DND-41 (cell line): ENCODE measurements around the gene ANAPC13.

Experiments
- ATAC-seq: fragments of 200-7000 bp; cut with Tn5 transposase; 3 replicates; pipeline ENCODE4 v1.9.1; 2021; ENCODE audit warnings: low read depth; ENCODE audit not compliant: insufficient read depth
- DNase-seq: peaks from one replicate; pipeline ENCODE4 v3.0.0-alpha.2; 2020
- H2AFZ ChIP-seq: 2 replicates; pipeline ENCODE4 v1.6.0; 2012; ENCODE audit warnings: low read depth, low read length
- H3K27ac ChIP-seq: 2 replicates; pipeline ENCODE4 v1.5.1; 2012; ENCODE audit warnings: low read length, inconsistent platforms
- H3K27me3 ChIP-seq: fragments of 200-600 bp; sonication (generic); 2 replicates; pipeline ENCODE4 v1.6.0; 2012; ENCODE audit warnings: low read length, mild to moderate bottlenecking, inconsistent platforms; ENCODE audit not compliant: insufficient read depth, poor library complexity
- H3K36me3 ChIP-seq: 2 replicates; pipeline ENCODE4 v1.5.1; 2012; ENCODE audit warnings: low read length, inconsistent platforms; ENCODE audit not compliant: insufficient read depth
- H3K4me1 ChIP-seq: 2 replicates; pipeline ENCODE4 v1.5.1; 2012; ENCODE audit warnings: mild to moderate bottlenecking, low read length; ENCODE audit not compliant: insufficient read depth
- H3K4me2 ChIP-seq: 2 replicates; pipeline ENCODE4 v1.6.0; 2012; ENCODE audit warnings: mild to moderate bottlenecking, moderate library complexity, low read length, inconsistent platforms; ENCODE audit not compliant: insufficient read depth
- H3K4me3 ChIP-seq, 2 experiments: fragments of 200-600 bp in 1 of 2; shearing (Covaris generic) in 1 of 2; 2 replicates each; pipeline ENCODE4 v1.5.1; 2012 to 2016; ENCODE audit warnings: inconsistent platforms in 2 of 2, low read length in 2 of 2, mild to moderate bottlenecking in 2 of 2, low read depth in 1 of 2, moderate library complexity in 1 of 2
- H3K79me2 ChIP-seq: 2 replicates; pipeline ENCODE4 v1.6.0; 2012; ENCODE audit warnings: low read length, inconsistent platforms; ENCODE audit not compliant: insufficient read depth
- H3K9ac ChIP-seq: 2 replicates; pipeline ENCODE4 v1.6.0; 2012; ENCODE audit warnings: low read depth, mild to moderate bottlenecking, inconsistent platforms, low read length, moderate library complexity
- H3K9me3 ChIP-seq: 2 replicates; pipeline ENCODE4 v1.5.1; 2012; ENCODE audit warnings: low read length, moderate library complexity, mild to moderate bottlenecking, inconsistent platforms; ENCODE audit not compliant: insufficient read depth, severe bottlenecking
- H4K20me1 ChIP-seq: 2 replicates; pipeline ENCODE4 v1.6.0; 2012; ENCODE audit warnings: low read length; ENCODE audit not compliant: insufficient read depth
- EZH2 ChIP-seq: IDR thresholded peaks from 3 replicates; pipeline ENCODE4 v1.6.1; 2012; ENCODE audit warnings: borderline replicate concordance, low read depth, mild to moderate bottlenecking, moderate library complexity, low read length, inconsistent platforms; ENCODE audit not compliant: severe bottlenecking
- TF ChIP-seq, protein P1 (sequence below): IDR thresholded peaks from 2 replicates; pipeline ENCODE4 v1.5.1; 2012; ENCODE audit warnings: borderline replicate concordance, low read length, moderate library complexity, mild to moderate bottlenecking; ENCODE audit not compliant: poor library complexity, severe bottlenecking; ENCODE audit errors: extremely low read depth

ANAPC13 gene

DNA sequence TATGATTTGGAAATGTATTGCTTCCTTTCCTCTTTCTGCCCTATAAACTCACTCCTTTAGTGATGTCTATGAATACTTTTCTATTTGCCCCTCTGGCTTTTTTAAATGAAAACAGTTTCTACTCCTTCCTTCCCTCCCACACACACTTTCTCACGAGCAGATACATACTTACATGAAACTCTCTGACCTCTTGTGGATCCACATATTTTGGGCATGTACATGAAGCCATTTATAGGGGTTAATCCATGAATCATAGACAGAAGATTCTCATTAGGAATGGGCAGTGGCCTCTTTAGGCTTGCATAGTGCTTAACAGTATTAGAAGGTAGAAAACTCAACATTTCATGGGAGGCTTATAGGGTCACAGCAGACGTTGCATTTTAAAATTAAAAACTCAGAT is 24.8 kb downstream of the ANAPC13 start:
- no peaks in the 10 kb centered on the region for H3K36me3 ChIP-seq
- no peak overlapping the region for H3K27ac ChIP-seq
- no peak overlapping the region for H3K4me3 ChIP-seq
- no peaks in the 10 kb centered on the region for H4K20me1 ChIP-seq
- TF ChIP-seq, protein P1, sequence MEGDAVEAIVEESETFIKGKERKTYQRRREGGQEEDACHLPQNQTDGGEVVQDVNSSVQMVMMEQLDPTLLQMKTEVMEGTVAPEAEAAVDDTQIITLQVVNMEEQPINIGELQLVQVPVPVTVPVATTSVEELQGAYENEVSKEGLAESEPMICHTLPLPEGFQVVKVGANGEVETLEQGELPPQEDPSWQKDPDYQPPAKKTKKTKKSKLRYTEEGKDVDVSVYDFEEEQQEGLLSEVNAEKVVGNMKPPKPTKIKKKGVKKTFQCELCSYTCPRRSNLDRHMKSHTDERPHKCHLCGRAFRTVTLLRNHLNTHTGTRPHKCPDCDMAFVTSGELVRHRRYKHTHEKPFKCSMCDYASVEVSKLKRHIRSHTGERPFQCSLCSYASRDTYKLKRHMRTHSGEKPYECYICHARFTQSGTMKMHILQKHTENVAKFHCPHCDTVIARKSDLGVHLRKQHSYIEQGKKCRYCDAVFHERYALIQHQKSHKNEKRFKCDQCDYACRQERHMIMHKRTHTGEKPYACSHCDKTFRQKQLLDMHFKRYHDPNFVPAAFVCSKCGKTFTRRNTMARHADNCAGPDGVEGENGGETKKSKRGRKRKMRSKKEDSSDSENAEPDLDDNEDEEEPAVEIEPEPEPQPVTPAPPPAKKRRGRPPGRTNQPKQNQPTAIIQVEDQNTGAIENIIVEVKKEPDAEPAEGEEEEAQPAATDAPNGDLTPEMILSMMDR = no peak
- TF ChIP-seq EZH2 = no peak
- H3K9me3 ChIP-seq = no peaks in the 10 kb centered on the region
- no peak overlapping the region for H2AFZ ChIP-seq
- H3K9ac ChIP-seq = no peak overlapping the region
- peaks cover 10% of the 10 kb centered on the region for H3K27me3 ChIP-seq
- ATAC-seq (no peak), DNase-seq (no peak)
- no peak overlapping the region for H3K4me2 ChIP-seq
- no peaks in the 10 kb centered on the region for H3K79me2 ChIP-seq
- no peaks in the 10 kb centered on the region for H3K4me1 ChIP-seq

DNA sequence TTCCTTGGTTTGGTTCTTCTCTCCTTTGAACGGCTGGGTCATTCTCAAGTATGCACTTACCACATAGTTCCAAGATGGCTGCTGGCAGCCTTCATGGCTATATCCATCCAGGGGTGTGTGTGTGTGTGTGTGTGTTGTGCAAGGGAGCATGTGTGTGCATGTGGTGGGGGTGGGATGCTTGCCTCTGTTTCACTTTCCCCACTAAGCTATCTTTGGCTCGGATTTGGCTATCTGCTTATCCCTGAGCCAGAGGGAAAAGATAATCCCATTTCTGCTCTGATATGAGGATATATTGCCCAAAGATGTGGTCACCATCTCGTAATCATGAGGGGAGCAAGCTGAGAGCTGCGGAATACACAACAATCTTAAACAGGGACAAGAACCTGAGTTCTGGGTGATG is 26.2 kb downstream of the ANAPC13 start:
- DNase-seq = no peak
- no peak overlapping the region for H3K4me2 ChIP-seq
- ATAC-seq = no peak
- H3K27ac ChIP-seq = no peak overlapping the region
- H4K20me1 ChIP-seq = no peaks in the 10 kb centered on the region
- H3K36me3 ChIP-seq = no peaks in the 10 kb centered on the region
- TF ChIP-seq, protein P1 = no peak
- no peak for TF ChIP-seq EZH2
- H3K4me1 ChIP-seq = no peaks in the 10 kb centered on the region
- no peak overlapping the region for H2AFZ ChIP-seq
- H3K9ac ChIP-seq = no peak overlapping the region
- H3K9me3 ChIP-seq = no peaks in the 10 kb centered on the region
- H3K4me3 ChIP-seq = no peak overlapping the region
- peaks cover 15% of the 10 kb centered on the region for H3K27me3 ChIP-seq
- no peaks in the 10 kb centered on the region for H3K79me2 ChIP-seq

DNA sequence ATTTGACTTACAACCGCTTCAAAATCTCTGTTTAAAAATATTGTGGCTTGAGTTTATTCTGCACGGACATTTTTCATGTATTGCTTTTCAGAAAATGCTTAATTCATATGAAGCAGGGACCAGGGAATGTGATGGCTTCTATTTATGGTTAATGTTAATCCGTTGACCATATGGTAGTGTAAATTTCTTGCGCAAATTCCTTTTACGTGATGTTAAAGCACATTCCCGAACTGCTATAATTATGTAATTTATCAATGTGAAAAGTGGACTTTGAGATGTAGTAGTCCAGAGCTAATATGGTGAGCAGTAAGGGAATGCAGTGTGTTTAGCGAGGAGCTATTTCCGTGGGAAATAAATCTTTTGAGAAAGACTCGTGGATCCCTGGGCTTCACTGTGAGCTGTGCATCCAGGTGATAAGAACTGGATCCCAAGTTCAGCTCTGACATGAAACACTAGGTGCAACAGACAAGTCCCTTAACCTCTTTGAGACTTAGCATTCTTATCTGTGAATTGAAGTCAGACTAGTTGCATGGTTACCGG is 27.3 kb downstream of the ANAPC13 start:
- no peak for DNase-seq
- no peaks in the 10 kb centered on the region for H4K20me1 ChIP-seq
- ATAC-seq = no peak
- no peak overlapping the region for H3K27ac ChIP-seq
- H3K4me2 ChIP-seq = no peak overlapping the region
- H2AFZ ChIP-seq = no peak overlapping the region
- H3K79me2 ChIP-seq = no peaks in the 10 kb centered on the region
- H3K36me3 ChIP-seq = no peaks in the 10 kb centered on the region
- no peak for TF ChIP-seq EZH2
- TF ChIP-seq, protein P1 = no peak
- H3K27me3 ChIP-seq = peaks cover 17% of the 10 kb centered on the region
- no peaks in the 10 kb centered on the region for H3K4me1 ChIP-seq
- no peak overlapping the region for H3K4me3 ChIP-seq
- H3K9me3 ChIP-seq = no peaks in the 10 kb centered on the region
- no peak overlapping the region for H3K9ac ChIP-seq
